Subcutaneous abdominal adipose tissue (tissue), 5 donors: ENCODE data around the gene COL18A1.

Experiments
- H3K27ac ChIP-seq: one replicate; pipeline ENCODE4 v1.7.0; 2013; ENCODE audit warnings: low read depth, mild to moderate bottlenecking, inconsistent platforms, low read length, moderate library complexity
- H3K27me3 ChIP-seq, 5 donors: one replicate each; pipeline ENCODE4 v1.7.0; 2013; ENCODE audit warnings: low read length in 5 of 5, inconsistent platforms in 1 of 5; ENCODE audit not compliant: control insufficient read depth in 5 of 5, insufficient read depth in 4 of 5
- H3K36me3 ChIP-seq, 5 donors: one replicate each; pipeline ENCODE4 v1.7.0; 2013; ENCODE audit warnings: low read length in 5 of 5; ENCODE audit not compliant: control insufficient read depth in 5 of 5, insufficient read depth in 5 of 5
- H3K4me1 ChIP-seq, 5 donors: one replicate each; pipeline ENCODE4 v1.7.0; 2013; ENCODE audit warnings: low read length in 5 of 5, mild to moderate bottlenecking in 3 of 5, moderate library complexity in 1 of 5; ENCODE audit not compliant: control insufficient read depth in 5 of 5, insufficient read depth in 5 of 5
- H3K4me3 ChIP-seq, 5 donors: one replicate each; pipeline ENCODE4 v1.7.0; 2013; ENCODE audit warnings: low read length in 5 of 5, low read depth in 1 of 5
- H3K9ac ChIP-seq, 5 donors: one replicate each; pipeline ENCODE4 v1.7.0; 2013; ENCODE audit warnings: low read length in 5 of 5, mild to moderate bottlenecking in 4 of 5, moderate library complexity in 3 of 5
- H3K9me3 ChIP-seq, 5 donors: one replicate each; pipeline ENCODE4 v1.7.0; 2013; ENCODE audit warnings: low read length in 5 of 5; ENCODE audit not compliant: control insufficient read depth in 5 of 5
- donor health status: healthy.
- donor health status: healthy.
- donor health status: healthy.
- donor health status: healthy.
- donor health status: healthy.

The COL18A1 gene

GRCh38 chr21:45461369-45461750 lies 56.4 kb downstream of the COL18A1 start:
- no peak overlapping the region for H3K4me3 ChIP-seq
- H3K9me3 ChIP-seq, result peaks cover 0 to 13% (median 8%) of the 10 kb centered on the region in 5 donors

GRCh38 chr21:45461806-45462341 lies 56.9 kb downstream of the COL18A1 start:
- Histone ChIP-seq H3K27me3 (no peaks in the 10 kb centered on the region), H3K9me3 (peaks cover 0 to 13% (median 8%) of the 10 kb centered on the region in 5 donors), H3K9ac (no peak overlapping the region)

More at GRCh38 chr21:45461369-45461750, 56.4 kb downstream of the COL18A1 start:
- Histone ChIP-seq H3K4me1 (peaks cover 0 to 20% (median 0%) of the 10 kb centered on the region in 5 donors), H3K36me3 (peaks cover 0 to 11% (median 3%) of the 10 kb centered on the region in 5 donors), H3K9ac (no peak overlapping the region), H3K27ac (no peak overlapping the region), H3K27me3 (no peaks in the 10 kb centered on the region)

GRCh38 chr21:45463871-45464270 lies 58.9 kb downstream of the COL18A1 start:
- Histone ChIP-seq H3K4me1 (peaks cover 0 to 10% (median 0%) of the 10 kb centered on the region in 5 donors), H3K9me3 (peaks cover 0 to 13% (median 8%) of the 10 kb centered on the region in 5 donors), H3K27me3 (no peaks in the 10 kb centered on the region), H3K36me3 (peaks cover 0 to 12% (median 9%) of the 10 kb centered on the region in 5 donors), H3K9ac (no peak overlapping the region), H3K27ac (no peak overlapping the region), H3K4me3 (no peak overlapping the region)

More at GRCh38 chr21:45461806-45462341, 56.9 kb downstream of the COL18A1 start:
- peaks cover 0 to 11% (median 3%) of the 10 kb centered on the region in 5 donors for H3K36me3 ChIP-seq
- no peak overlapping the region for H3K27ac ChIP-seq
- H3K4me3 ChIP-seq, result no peak overlapping the region
- H3K4me1 ChIP-seq, result peaks cover 0 to 15% (median 0%) of the 10 kb centered on the region in 5 donors

- Histone ChIP-seq H3K27me3 (no peaks in the 10 kb centered on the region), H3K27ac (no peak overlapping the region), H3K9me3 (peaks cover 0 to 13% (median 8%) of the 10 kb centered on the region in 5 donors), H3K4me3 (no peak overlapping the region), H3K4me1 (peaks cover 0 to 10% (median 0%) of the 10 kb centered on the region in 5 donors), H3K36me3 (peaks cover 0 to 16% (median 12%) of the 10 kb centered on the region in 5 donors), H3K9ac (no peak overlapping the region)
Measured at GRCh38 chr21:45464309-45464708, 59.3 kb downstream of the COL18A1 start.

- no peak overlapping the region for H3K9ac ChIP-seq
- H3K9me3 ChIP-seq, result peaks cover 0 to 13% (median 8%) of the 10 kb centered on the region in 5 donors
- no peak overlapping the region for H3K4me3 ChIP-seq
- H3K27ac ChIP-seq, result no peak overlapping the region
- peaks cover 0 to 15% (median 8%) of the 10 kb centered on the region in 5 donors for H3K36me3 ChIP-seq
- peaks cover 0 to 16% (median 5%) of the 10 kb centered on the region in 5 donors for H3K4me1 ChIP-seq
- no peaks in the 10 kb centered on the region for H3K27me3 ChIP-seq
Measured at GRCh38 chr21:45465105-45465504, 60.1 kb downstream of the COL18A1 start.

GRCh38 chr21:45465611-45466329 lies 60.8 kb downstream of the COL18A1 start:
- H3K4me3 ChIP-seq, result no peak overlapping the region
- H3K9me3 ChIP-seq, result peaks cover 0 to 13% (median 8%) of the 10 kb centered on the region in 5 donors
- no peaks in the 10 kb centered on the region for H3K27me3 ChIP-seq
- no peak overlapping the region for H3K27ac ChIP-seq
- H3K36me3 ChIP-seq, result peaks cover 0 to 12% (median 5%) of the 10 kb centered on the region in 5 donors
- H3K9ac ChIP-seq, result no peak overlapping the region
- H3K4me1 ChIP-seq, result peaks cover 2 to 20% (median 11%) of the 10 kb centered on the region in 5 donors

GRCh38 chr21:45466330-45467220 lies 61.6 kb downstream of the COL18A1 start:
- Histone ChIP-seq H3K4me3 (no peak overlapping the region), H3K27ac (no peak overlapping the region)

GRCh38 chr21:45467221-45467779 lies 62.3 kb downstream of the COL18A1 start:
- Histone ChIP-seq H3K27ac (no peak overlapping the region), H3K36me3 (peaks cover 0 to 12% (median 5%) of the 10 kb centered on the region in 5 donors), H3K9ac (no peak overlapping the region), H3K4me3 (no peak overlapping the region), H3K4me1 (peaks cover 6 to 34% (median 26%) of the 10 kb centered on the region in 5 donors), H3K27me3 (no peaks in the 10 kb centered on the region), H3K9me3 (peaks cover 0 to under 1% (median 0%) of the 10 kb centered on the region in 5 donors)

More at GRCh38 chr21:45466330-45467220, 61.6 kb downstream of the COL18A1 start:
- Histone ChIP-seq H3K9me3 (peaks cover 0 to 7% (median 3%) of the 10 kb centered on the region in 5 donors), H3K27me3 (no peaks in the 10 kb centered on the region), H3K36me3 (peaks cover 0 to 12% (median 5%) of the 10 kb centered on the region in 5 donors), H3K4me1 (peaks cover 6 to 28% (median 19%) of the 10 kb centered on the region in 5 donors), H3K9ac (no peak overlapping the region)
